Loucy (cell line): ENCODE results near the gene NLRC5.

Experiments
- CTCF ChIP-seq: fragments of 200-600 bp; sonication (generic); conservative IDR thresholded peaks from 2 replicates; pipeline ENCODE4 v1.5.1; 2014; ENCODE audit warnings: mild to moderate bottlenecking, antibody characterized with exemption, low read length
- EZH2phosphoT487 ChIP-seq: fragments of 200-600 bp; IDR thresholded peaks from 2 replicates; pipeline ENCODE4 v1.6.1; 2018; ENCODE audit warnings: antibody characterized with exemption, mild to moderate bottlenecking, moderate library complexity, borderline replicate concordance

GRCh38 chr16:57100445-57100844 lies 111.1 kb downstream of the NLRC5 start:
- no peak for TF ChIP-seq CTCF
- TF ChIP-seq EZH2phosphoT487 = no peak
